IMR-90 (cell line): ENCODE results near the gene ALB.

ENCODE experiments used
- BHLHE40 ChIP-seq: fragments of 150-350 bp; IDR thresholded peaks from 2 replicates; pipeline ENCODE4 v1.6.1; 2016; ENCODE audit warnings: mild to moderate bottlenecking, low read depth, low read length
- CEBPB ChIP-seq: IDR thresholded peaks from 2 replicates; pipeline ENCODE4 v1.6.1; 2012; ENCODE audit warnings: low read depth, low read length, improper control_type of control experiment
- CHD1 ChIP-seq: IDR thresholded peaks from 2 replicates; pipeline ENCODE4 v1.6.1; 2012; ENCODE audit warnings: low read depth, low read length, improper control_type of control experiment
- CTCF ChIP-seq: conservative IDR thresholded peaks from 2 replicates; pipeline ENCODE4 v1.5.1; 2012; ENCODE audit warnings: mild to moderate bottlenecking, low read depth, low read length, improper control_type of control experiment
- FOS ChIP-seq: fragments of 150-350 bp; IDR thresholded peaks from 2 replicates; pipeline ENCODE4 v1.6.1; 2016; ENCODE audit warnings: low read depth, low read length
- MXI1 ChIP-seq: IDR thresholded peaks from 2 replicates; pipeline ENCODE4 v1.6.1; 2012; ENCODE audit warnings: low read depth, mild to moderate bottlenecking, low read length, moderate library complexity, borderline replicate concordance
- NFE2L2 ChIP-seq: fragments of 150-350 bp; IDR thresholded peaks from 2 replicates; pipeline ENCODE4 v1.6.1; 2016; ENCODE audit warnings: low read depth, mild to moderate bottlenecking, low read length
- POLR2A ChIP-seq: IDR thresholded peaks from 2 replicates; pipeline ENCODE4 v1.6.1; 2012; ENCODE audit warnings: mild to moderate bottlenecking, low read depth, low read length
- RAD21 ChIP-seq: IDR thresholded peaks from 2 replicates; pipeline ENCODE4 v1.6.1; 2012; ENCODE audit warnings: low read length, improper control_type of control experiment
- RCOR1 ChIP-seq: IDR thresholded peaks from 2 replicates; pipeline ENCODE4 v1.6.1; 2012; ENCODE audit warnings: mild to moderate bottlenecking, low read length, improper control_type of control experiment; ENCODE audit not compliant: insufficient replicate concordance
- RFX5 ChIP-seq: IDR thresholded peaks from 2 replicates; pipeline ENCODE4 v1.8.0; 2012; ENCODE audit warnings: low read depth, mild to moderate bottlenecking, low read length, moderate library complexity
- SMC3 ChIP-seq: fragments of 150-350 bp; IDR thresholded peaks from 2 replicates; pipeline ENCODE4 v1.6.1; 2016; ENCODE audit warnings: low read depth, mild to moderate bottlenecking, antibody characterized with exemption, low read length, moderate library complexity
- TF ChIP-seq, protein P1 (sequence below): fragments of 150-350 bp; IDR thresholded peaks from 2 replicates; pipeline ENCODE4 v1.6.1; 2017; ENCODE audit warnings: mild to moderate bottlenecking, antibody characterized with exemption, low read length, low read depth
- TF ChIP-seq, protein P2 (sequence below): fragments of 150-350 bp; IDR thresholded peaks from 2 replicates; pipeline ENCODE4 v1.6.1; 2016; ENCODE audit warnings: low read depth, mild to moderate bottlenecking, low read length, moderate library complexity, borderline replicate concordance

DNA sequence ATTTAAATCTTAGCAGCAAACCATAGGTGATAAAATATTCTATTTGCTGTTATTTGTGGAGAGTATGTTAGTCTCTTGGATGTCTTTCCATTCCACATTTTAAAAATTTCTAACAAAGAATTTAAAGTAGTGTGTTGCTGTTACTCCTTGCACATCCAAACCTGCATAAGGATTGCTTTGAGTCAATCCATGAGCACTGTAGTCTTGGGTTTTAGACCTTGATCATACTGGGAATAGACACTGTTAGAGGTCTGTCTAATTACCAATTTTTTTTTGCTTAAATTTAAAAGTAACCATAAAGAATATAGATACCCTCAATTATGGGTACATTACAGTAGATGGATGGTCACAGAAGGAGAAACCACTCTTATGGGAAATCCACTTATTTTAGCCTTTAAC lies 33.5 kb downstream of the ALB start:
- TF ChIP-seq CTCF (no peak), POLR2A (no peak), BHLHE40 (no peak), NFE2L2 (no peak), CEBPB (no peak), MXI1 (no peak), RCOR1 (no peak), RAD21 (no peak), FOS (no peak), CHD1 (no peak), SMC3 (no peak), RFX5 (no peak)
- TF ChIP-seq, protein P1, sequence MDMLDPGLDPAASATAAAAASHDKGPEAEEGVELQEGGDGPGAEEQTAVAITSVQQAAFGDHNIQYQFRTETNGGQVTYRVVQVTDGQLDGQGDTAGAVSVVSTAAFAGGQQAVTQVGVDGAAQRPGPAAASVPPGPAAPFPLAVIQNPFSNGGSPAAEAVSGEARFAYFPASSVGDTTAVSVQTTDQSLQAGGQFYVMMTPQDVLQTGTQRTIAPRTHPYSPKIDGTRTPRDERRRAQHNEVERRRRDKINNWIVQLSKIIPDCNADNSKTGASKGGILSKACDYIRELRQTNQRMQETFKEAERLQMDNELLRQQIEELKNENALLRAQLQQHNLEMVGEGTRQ = no peak
- TF ChIP-seq, protein P2, sequence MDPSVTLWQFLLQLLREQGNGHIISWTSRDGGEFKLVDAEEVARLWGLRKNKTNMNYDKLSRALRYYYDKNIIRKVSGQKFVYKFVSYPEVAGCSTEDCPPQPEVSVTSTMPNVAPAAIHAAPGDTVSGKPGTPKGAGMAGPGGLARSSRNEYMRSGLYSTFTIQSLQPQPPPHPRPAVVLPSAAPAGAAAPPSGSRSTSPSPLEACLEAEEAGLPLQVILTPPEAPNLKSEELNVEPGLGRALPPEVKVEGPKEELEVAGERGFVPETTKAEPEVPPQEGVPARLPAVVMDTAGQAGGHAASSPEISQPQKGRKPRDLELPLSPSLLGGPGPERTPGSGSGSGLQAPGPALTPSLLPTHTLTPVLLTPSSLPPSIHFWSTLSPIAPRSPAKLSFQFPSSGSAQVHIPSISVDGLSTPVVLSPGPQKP = no peak
